ENCODE measurements around the gene CCDC85C. TPM values are rescaled to one million over a fixed set of nuclear protein-coding genes. Genes with fewer than 3 reads are reported as not detected.

CCDC85C gene
- total and polyA plus RNA-seq, 10 of the 15 experiments (the other 5 are each of a cell fraction or from before 2014, with no cell fraction given) = 0.03 to 3.6 (median 1.1) TPM

- Histone ChIP-seq H3K27me3 (replicated peaks in 1 of 2; ENCODE audit: control insufficient read depth in 2 of 2, insufficient read depth in 2 of 2, low read length in 1 of 2) (no peaks in the 10 kb centered on the region; a peak in 1 of 4 replicates), H3K27ac (ENCODE audit: control insufficient read depth, insufficient read depth) (no peak overlapping the region), H2AFZ (ENCODE audit: control insufficient read depth, low read depth, low read length) (no peak overlapping the region), H3K4me2 (ENCODE audit: control insufficient read depth, insufficient read depth) (peak overlapping the region; percentile 44; the same call in 1 of the 2 replicates), H4K20me1 (ENCODE audit: control insufficient read depth, insufficient read depth) (no peaks in the 10 kb centered on the region), H3K36me3 (ENCODE audit: control insufficient read depth in 2 of 2, insufficient read depth in 2 of 2, low read length in 1 of 2) (no peaks in the 10 kb centered on the region), H3K79me2 (ENCODE audit: control insufficient read depth, insufficient read depth, low read length) (no peaks in the 10 kb centered on the region), H3K4me1 (ENCODE audit: control insufficient read depth, insufficient read depth, low read length) (peaks cover 11% of the 10 kb centered on the region; the same call in 1 of the 2 replicates), H3K9me3 (replicated peaks; ENCODE audit: control insufficient read depth, insufficient read depth, low read length) (no peaks in the 10 kb centered on the region), H3K9ac (ENCODE audit: control insufficient read depth, insufficient read depth, low read length) (no peak overlapping the region), H3K4me3 (peak overlapping the region; percentile 36; the same call in 1 of the 2 replicates)
- POLR2A ChIA-PET = interaction anchor here (1.2 to 1.5 kb wide), 3 partner anchors 8 to 122 kb away, joined by 3 to 6 read pairs (median 3); partner anchors contain the start of gene SETD3
- ATAC-seq (peak; percentile 34), FAIRE-seq (no peak), DNase-seq (ENCODE audit: low read depth, low spot score) (no peak)
- CTCF ChIA-PET = interaction anchor here (0.5 to 1.6 kb wide), 4 partner anchors 12 to 26 kb away, joined by 3 to 4 read pairs (median 4); no protein-coding TSS in a partner anchor
- WGBS (ENCODE audit: insufficient coverage, insufficient replicate concordance, low lambda C conversion rate, missing lambda C conversion rate) = 46% methylated on average over 18 of the region's 18 CpGs
- in situ Hi-C loops (cut with MboI) = no loop called here
- BruUV-seq (replicated peaks) = no TSS peak
- RAD21 ChIA-PET (ENCODE audit: unreplicated experiment) = interaction anchor here (0.7 to 2.7 kb wide), 3 partner anchors 12 to 121 kb away, joined by 3 to 7 read pairs (median 5); partner anchors contain the start of genes CCNK and SETD3
- SMC1A ChIA-PET (ENCODE audit: uncharacterized antibody, unreplicated experiment) = interaction anchor here (0.6 to 1.7 kb wide), 4 partner anchors 22 to 343 kb away, joined by 3 to 5 read pairs (median 3); no protein-coding TSS in a partner anchor
- intact Hi-C loops (cut with micrococcal nuclease; ENCODE audit: unreplicated experiment) = no loop called here
- TF ChIP-seq E4F1 (IDR thresholded peaks at IDR 0.05; ENCODE audit: borderline replicate concordance, partially characterized antibody) (no peak), ZSCAN29 (IDR thresholded peaks at IDR 0.05) (no peak), MEF2A (IDR thresholded peaks at IDR 0.05; ENCODE audit: insufficient read depth, low read depth, low read length) (no peak), ZBTB11 (CRISPR knock-in tag; IDR thresholded peaks at IDR 0.05) (no peak), KLF5 (IDR thresholded peaks at IDR 0.05; ENCODE audit: partially characterized antibody) (no peak), SRF (IDR thresholded peaks at IDR 0.05; ENCODE audit: low read depth in 2 of 2, low read length in 2 of 2) (no peak), RELB (IDR thresholded peaks at IDR 0.05; ENCODE audit: low read depth) (no peak), ZNF207 (IDR thresholded peaks at IDR 0.05; ENCODE audit: borderline replicate concordance) (no peak), HDAC2 (IDR thresholded peaks at IDR 0.05) (no peak), BCLAF1 (IDR thresholded peaks at IDR 0.05) (no peak), NR2C1 (IDR thresholded peaks at IDR 0.05) (peak; percentile 62; the same call in 1 of the 2 replicates)
These were observed 1.8 kb downstream of the CCDC85C start for GRCh38 chr14:99602054-99602787.

All from GM12878 (cell line).